ENCODE results near the gene TBR1.

Gene TBR1

DNA sequence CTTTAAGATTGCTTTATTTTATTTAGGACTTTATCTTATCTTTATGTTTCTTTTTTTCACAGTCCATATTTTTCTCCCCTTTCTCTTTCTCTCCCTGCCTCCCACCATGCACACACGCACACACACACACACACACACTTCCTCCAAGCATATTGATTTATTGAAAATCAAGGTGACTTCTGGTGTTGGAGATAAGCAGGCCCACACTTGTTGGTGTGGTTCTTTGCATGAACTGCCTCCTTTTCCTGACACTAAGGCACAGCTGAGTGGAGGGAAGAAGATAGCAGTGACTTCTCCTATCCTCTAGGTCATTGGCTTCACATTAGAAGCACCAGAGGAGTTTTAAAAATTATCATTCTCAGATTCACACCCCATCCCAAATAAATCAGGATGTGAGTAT is 18.0 kb downstream of the TBR1 start:
- no CpG with 5 or more reads among the region's 1 CpG for WGBS, 2 experiments (ENCODE audit: insufficient coverage in 2 of 2)
- no peaks in the 10 kb centered on the region for H3K4me1 ChIP-seq (ENCODE audit: control insufficient read depth, insufficient read depth, low read length, poor library complexity, severe bottlenecking)

DNA sequence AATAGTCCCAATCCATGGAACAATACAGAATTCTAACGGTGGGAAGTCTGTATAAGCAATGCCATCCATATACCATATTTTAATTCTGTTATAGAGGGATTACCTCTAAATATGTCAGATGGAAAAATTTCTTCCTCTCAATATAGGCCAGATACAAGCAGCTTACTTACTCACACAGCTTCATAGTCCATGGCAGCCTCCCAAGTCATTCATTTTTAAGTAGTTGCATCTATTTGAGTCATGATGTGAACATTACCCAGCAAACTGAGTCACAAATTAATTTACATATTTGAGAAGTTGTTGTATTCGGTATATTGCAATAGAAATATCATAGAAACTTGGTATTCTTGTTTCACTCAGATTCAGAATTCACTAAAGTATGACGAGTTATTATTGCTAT is 20.3 kb downstream of the TBR1 start:
- no CpG with 5 or more reads among the region's 3 CpGs for WGBS, 2 experiments (ENCODE audit: insufficient coverage in 2 of 2)
- no peaks in the 10 kb centered on the region for H3K36me3 ChIP-seq (ENCODE audit: control insufficient read depth, insufficient read depth, low read length)
- H3K9me3 ChIP-seq (ENCODE audit: control insufficient read depth, low read length), result no peaks in the 10 kb centered on the region
- no peak overlapping the region for H3K4me3 ChIP-seq (ENCODE audit: extremely low read depth, insufficient read depth, low read length, poor library complexity, severe bottlenecking)
- H3K27ac ChIP-seq (ENCODE audit: low read depth, low read length, severe bottlenecking), result no peak overlapping the region
- H3K4me1 ChIP-seq (ENCODE audit: control insufficient read depth, insufficient read depth, low read length, poor library complexity, severe bottlenecking), result no peaks in the 10 kb centered on the region

More for the DNA sequence above, 18.0 kb downstream of the TBR1 start:
- Histone ChIP-seq H3K36me3 (ENCODE audit: control insufficient read depth, insufficient read depth, low read length) (no peaks in the 10 kb centered on the region), H3K27ac (ENCODE audit: low read depth, low read length, severe bottlenecking) (no peak overlapping the region), H3K4me3 (ENCODE audit: extremely low read depth, insufficient read depth, low read length, poor library complexity, severe bottlenecking) (no peak overlapping the region), H3K9me3 (ENCODE audit: control insufficient read depth, low read length) (no peaks in the 10 kb centered on the region)

DNA sequence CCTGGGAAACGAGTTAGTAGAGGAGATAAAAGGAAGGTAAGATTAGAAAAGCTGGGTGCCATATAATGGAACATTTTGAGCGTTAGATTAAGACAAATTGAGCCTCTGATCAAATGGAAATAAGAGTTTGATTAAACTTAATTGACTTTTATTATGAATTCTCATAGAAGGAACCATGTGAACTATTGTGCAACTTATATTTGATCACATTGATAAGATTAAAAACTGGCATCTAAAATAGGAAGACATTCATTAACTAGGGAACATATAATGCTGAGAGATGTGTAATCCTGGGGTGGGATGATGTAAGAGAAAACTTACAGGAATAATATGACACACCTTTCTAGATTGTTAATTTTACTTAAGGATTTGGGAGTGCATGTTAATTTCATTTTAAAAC is 22.5 kb downstream of the TBR1 start:
- no peak overlapping the region for H3K27ac ChIP-seq (ENCODE audit: low read depth, low read length, severe bottlenecking)
- 38 to 65% methylated on average over 1 to 2 of the region's 2 CpGs for WGBS, 2 experiments (ENCODE audit: insufficient coverage in 2 of 2)
- H3K36me3 ChIP-seq (ENCODE audit: control insufficient read depth, insufficient read depth, low read length), result no peaks in the 10 kb centered on the region
- no peaks in the 10 kb centered on the region for H3K4me1 ChIP-seq (ENCODE audit: control insufficient read depth, insufficient read depth, low read length, poor library complexity, severe bottlenecking)
- H3K9me3 ChIP-seq (ENCODE audit: control insufficient read depth, low read length), result no peaks in the 10 kb centered on the region
- no peak overlapping the region for H3K4me3 ChIP-seq (ENCODE audit: extremely low read depth, insufficient read depth, low read length, poor library complexity, severe bottlenecking)

DNA sequence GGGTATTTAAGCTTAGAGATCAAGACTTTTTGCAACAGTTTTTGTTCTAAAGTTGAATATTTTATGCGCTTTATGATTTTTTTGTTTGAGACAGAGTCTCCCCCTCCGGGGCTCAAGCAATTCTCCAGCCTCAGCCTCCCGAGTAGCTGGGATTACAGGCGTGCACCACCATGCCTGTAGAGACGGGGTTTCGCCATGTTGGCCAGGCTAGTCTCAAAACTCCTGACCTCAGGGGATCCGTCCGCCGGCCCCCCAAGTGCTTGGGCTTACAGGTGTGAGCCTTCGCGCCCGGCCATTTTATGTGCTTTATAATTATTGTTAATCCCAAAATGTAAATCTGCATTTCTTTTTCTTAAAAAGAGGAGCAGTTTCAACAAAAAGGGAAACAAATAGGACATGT is 29.0 kb downstream of the TBR1 start:
- 90 to 92% methylated on average over 6 of the region's 12 CpGs for WGBS, 2 experiments (ENCODE audit: insufficient coverage in 2 of 2)
- Histone ChIP-seq H3K4me3 (ENCODE audit: extremely low read depth, insufficient read depth, low read length, poor library complexity, severe bottlenecking) (no peak overlapping the region), H3K9me3 (ENCODE audit: control insufficient read depth, low read length) (no peaks in the 10 kb centered on the region), H3K36me3 (ENCODE audit: control insufficient read depth, insufficient read depth, low read length) (no peaks in the 10 kb centered on the region), H3K4me1 (ENCODE audit: control insufficient read depth, insufficient read depth, low read length, poor library complexity, severe bottlenecking) (no peaks in the 10 kb centered on the region), H3K27ac (ENCODE audit: low read depth, low read length, severe bottlenecking) (no peak overlapping the region)

DNA sequence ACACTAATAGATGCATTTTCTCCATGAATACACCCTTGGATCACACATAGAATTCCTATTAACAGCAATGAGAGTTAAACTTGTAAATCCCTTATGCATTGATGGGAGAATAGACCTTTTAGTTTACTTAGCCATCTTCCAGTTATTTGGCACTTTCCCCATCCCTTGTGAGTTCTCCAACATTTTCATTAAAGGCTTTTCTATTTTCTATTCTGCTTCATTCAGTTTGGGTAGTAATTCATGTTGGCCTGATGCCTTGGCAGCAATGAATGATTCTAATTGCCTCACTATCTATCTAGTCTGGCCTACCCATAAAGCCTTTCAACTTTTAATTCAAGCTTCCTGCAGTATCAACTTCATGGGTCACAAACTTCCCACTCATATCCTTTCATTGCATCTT is 32.3 kb downstream of the TBR1 start:
- Histone ChIP-seq H3K4me1 (ENCODE audit: control insufficient read depth, insufficient read depth, low read length, poor library complexity, severe bottlenecking) (no peaks in the 10 kb centered on the region), H3K27ac (ENCODE audit: low read depth, low read length, severe bottlenecking) (no peak overlapping the region), H3K36me3 (ENCODE audit: control insufficient read depth, insufficient read depth, low read length) (no peaks in the 10 kb centered on the region), H3K4me3 (ENCODE audit: extremely low read depth, insufficient read depth, low read length, poor library complexity, severe bottlenecking) (no peak overlapping the region), H3K9me3 (ENCODE audit: control insufficient read depth, low read length) (no peaks in the 10 kb centered on the region)

DNA sequence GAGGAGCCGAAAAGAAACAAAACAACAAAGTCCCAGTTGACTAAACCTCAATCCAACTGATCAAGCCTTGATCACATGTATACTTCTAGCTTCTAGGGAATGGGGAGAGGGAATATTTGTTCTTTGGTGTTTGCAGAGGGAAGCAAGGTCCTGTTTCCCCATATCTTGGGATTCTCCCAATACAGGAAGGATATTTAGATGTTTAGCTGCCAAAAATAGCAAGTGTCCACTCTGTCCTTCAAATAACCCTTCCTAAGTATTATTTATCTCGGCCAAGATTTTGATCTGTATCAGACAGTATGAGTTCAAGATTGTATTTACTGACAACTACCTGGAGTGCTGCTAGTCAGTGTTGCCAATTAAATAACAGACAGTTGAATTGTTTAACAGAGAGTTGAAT is 55.5 kb downstream of the TBR1 start:
- Histone ChIP-seq H3K4me3 (ENCODE audit: extremely low read depth, insufficient read depth, low read length, poor library complexity, severe bottlenecking) (no peak overlapping the region), H3K27ac (ENCODE audit: low read depth, low read length, severe bottlenecking) (no peak overlapping the region), H3K9me3 (ENCODE audit: control insufficient read depth, low read length) (peaks cover 6% of the 10 kb centered on the region), H3K36me3 (ENCODE audit: control insufficient read depth, insufficient read depth, low read length) (no peaks in the 10 kb centered on the region), H3K4me1 (ENCODE audit: control insufficient read depth, insufficient read depth, low read length, poor library complexity, severe bottlenecking) (no peaks in the 10 kb centered on the region)
- WGBS, 2 experiments (ENCODE audit: insufficient coverage in 2 of 2), result 100% methylated on average over 1 of the region's 2 CpGs; no CpG with 5 or more reads in 1 of the 2 experiments

DNA sequence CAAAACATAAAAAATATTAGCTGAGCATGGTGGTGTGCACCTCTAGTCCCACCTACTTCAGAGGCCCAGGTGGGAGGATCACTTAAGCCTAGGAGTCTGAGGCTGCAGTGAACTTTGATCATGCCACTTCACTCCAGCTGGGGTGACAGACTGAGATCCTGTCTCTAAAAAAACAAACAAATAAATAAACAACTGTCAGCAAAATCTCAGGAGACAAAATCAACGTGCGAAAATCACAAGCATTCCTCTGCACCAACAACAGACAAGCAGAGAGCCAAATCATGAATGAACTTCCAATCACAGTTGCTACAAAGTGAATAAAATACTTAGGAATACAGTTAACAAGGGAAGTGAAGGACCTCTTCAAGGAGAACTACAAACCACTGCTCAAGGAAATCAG is 58.8 kb downstream of the TBR1 start:
- Histone ChIP-seq H3K27ac (ENCODE audit: low read depth, low read length, severe bottlenecking) (no peak overlapping the region), H3K36me3 (ENCODE audit: control insufficient read depth, insufficient read depth, low read length) (no peaks in the 10 kb centered on the region)
- WGBS, 2 experiments (ENCODE audit: insufficient coverage in 2 of 2), result 80% methylated on average over 2 of the region's 2 CpGs; no CpG with 5 or more reads in 1 of the 2 experiments

More for the DNA sequence above, 58.8 kb downstream of the TBR1 start:
- Histone ChIP-seq H3K4me1 (ENCODE audit: control insufficient read depth, insufficient read depth, low read length, poor library complexity, severe bottlenecking) (no peaks in the 10 kb centered on the region), H3K4me3 (ENCODE audit: extremely low read depth, insufficient read depth, low read length, poor library complexity, severe bottlenecking) (no peak overlapping the region), H3K9me3 (ENCODE audit: control insufficient read depth, low read length) (peaks cover 6% of the 10 kb centered on the region)

All from mesodermal cell (in vitro differentiated cells).